HFFc6 (cell line): ENCODE measurements around the gene SPHK1. TPM values are rescaled to one million over a fixed set of nuclear protein-coding genes. Genes with fewer than 3 reads are reported as not detected.

Experiments used
- DNase-seq: peaks from one replicate; pipeline ENCODE4 v3.0.0-alpha.2; 2018
- H3K27ac Mint-ChIP-seq: 2 replicates; pipeline ENCODE4 v1.8.0; 2020; ENCODE audit warnings: mild to moderate bottlenecking, mixed read lengths
- H3K27me3 Mint-ChIP-seq: 2 replicates; pipeline ENCODE4 v1.8.0; 2021; ENCODE audit warnings: mild to moderate bottlenecking, moderate library complexity, mixed read lengths; ENCODE audit not compliant: insufficient read depth
- H3K36me3 Mint-ChIP-seq: 2 replicates; pipeline ENCODE4 v1.8.0; 2021; ENCODE audit warnings: low read depth, mixed read lengths
- H3K4me1 Mint-ChIP-seq: 2 replicates; pipeline ENCODE4 v1.8.0; 2020; ENCODE audit warnings: low read depth, mixed read lengths
- H3K4me3 Mint-ChIP-seq: 2 replicates; pipeline ENCODE4 v1.8.0; 2020; ENCODE audit warnings: mild to moderate bottlenecking, moderate library complexity, mixed read lengths
- H3K9me3 Mint-ChIP-seq: 2 replicates; pipeline ENCODE4 v1.8.0; 2020; ENCODE audit warnings: mild to moderate bottlenecking, mixed read lengths
- total RNA-seq, 6 experiments: library from RNA; stranded (reverse); fragmentation: NEBNext Ultra II Directional; extraction: Animal tissue kit (Norgen Biotek cat#: 25700); gene quantifications; 2 replicates in 1 of 6; 3 replicates in 5 of 6; pipeline ENCODE4 v1.2.3, GENCODE V29; 2021
- TF ChIP-seq, protein P1 (sequence below): fragments of 200-600 bp; sonication (generic); IDR thresholded peaks from 2 replicates; pipeline ENCODE4 v1.5.0; 2021; ENCODE audit warnings: antibody characterized with exemption, mild to moderate bottlenecking

Gene SPHK1
- total RNA-seq, 6 experiments from 2014 or later, result 53.9 to 68.1 (median 55.7) TPM

DNA sequence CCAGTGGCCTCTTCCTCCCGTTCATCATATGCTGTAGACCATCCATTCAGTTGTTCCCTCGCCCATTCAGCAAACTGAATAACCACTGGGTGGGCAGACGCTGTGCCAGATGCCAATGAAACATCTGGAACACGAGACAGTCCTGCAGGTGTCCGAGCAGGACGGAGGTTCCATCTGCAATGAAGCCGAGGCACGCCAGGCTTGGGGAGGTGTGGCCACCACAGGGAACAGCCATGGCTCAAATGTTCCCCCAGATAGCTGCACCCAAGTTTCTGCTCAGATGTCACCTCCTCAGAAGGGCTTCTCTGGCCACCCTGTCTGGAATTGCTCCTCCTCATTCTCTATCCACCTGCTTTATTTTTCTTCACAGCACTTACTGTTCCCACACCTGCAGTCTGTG is 38.0 kb downstream of the SPHK1 start:
- Mint-ChIP-seq H3K27me3 (no peaks in the 10 kb centered on the region; the same call in none of the 2 replicates), H3K27ac (no peak overlapping the region), H3K4me1 (peaks cover 27% of the 10 kb centered on the region), H3K4me3 (no peak overlapping the region), H3K36me3 (peaks cover 11% of the 10 kb centered on the region; the same call in 1 of the 2 replicates), H3K9me3 (no peaks in the 10 kb centered on the region)
- no peak for DNase-seq
- TF ChIP-seq, protein P1, sequence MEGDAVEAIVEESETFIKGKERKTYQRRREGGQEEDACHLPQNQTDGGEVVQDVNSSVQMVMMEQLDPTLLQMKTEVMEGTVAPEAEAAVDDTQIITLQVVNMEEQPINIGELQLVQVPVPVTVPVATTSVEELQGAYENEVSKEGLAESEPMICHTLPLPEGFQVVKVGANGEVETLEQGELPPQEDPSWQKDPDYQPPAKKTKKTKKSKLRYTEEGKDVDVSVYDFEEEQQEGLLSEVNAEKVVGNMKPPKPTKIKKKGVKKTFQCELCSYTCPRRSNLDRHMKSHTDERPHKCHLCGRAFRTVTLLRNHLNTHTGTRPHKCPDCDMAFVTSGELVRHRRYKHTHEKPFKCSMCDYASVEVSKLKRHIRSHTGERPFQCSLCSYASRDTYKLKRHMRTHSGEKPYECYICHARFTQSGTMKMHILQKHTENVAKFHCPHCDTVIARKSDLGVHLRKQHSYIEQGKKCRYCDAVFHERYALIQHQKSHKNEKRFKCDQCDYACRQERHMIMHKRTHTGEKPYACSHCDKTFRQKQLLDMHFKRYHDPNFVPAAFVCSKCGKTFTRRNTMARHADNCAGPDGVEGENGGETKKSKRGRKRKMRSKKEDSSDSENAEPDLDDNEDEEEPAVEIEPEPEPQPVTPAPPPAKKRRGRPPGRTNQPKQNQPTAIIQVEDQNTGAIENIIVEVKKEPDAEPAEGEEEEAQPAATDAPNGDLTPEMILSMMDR, result no peak

DNA sequence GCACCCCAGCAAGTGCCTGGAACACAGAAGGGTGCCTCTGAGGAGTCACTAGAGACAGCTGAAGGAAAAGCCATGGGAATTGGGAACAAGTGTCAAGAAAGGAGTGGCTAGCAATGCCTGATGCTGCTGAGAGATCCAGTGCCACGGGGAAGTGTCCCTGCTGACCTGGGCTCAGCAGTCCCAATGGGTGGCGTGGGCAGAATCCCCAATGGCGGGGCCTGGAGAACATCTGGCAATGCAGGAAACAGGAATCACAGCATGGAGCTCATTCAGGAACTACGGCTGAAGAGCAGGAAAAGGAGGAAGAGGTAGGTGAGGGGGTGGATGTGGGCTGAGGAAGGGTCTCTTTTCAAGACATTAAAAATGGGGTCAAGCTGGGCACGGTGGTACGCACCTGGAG is 38.5 kb downstream of the SPHK1 start:
- TF ChIP-seq, protein P1, result no peak
- H3K9me3 Mint-ChIP-seq, result no peaks in the 10 kb centered on the region
- peaks cover 27% of the 10 kb centered on the region for H3K4me1 Mint-ChIP-seq
- H3K4me3 Mint-ChIP-seq, result no peak overlapping the region
- H3K36me3 Mint-ChIP-seq, result peaks cover 11% of the 10 kb centered on the region; the same call in 1 of the 2 replicates
- H3K27me3 Mint-ChIP-seq, result no peaks in the 10 kb centered on the region; the same call in none of the 2 replicates
- DNase-seq, result no peak
- no peak overlapping the region for H3K27ac Mint-ChIP-seq

DNA sequence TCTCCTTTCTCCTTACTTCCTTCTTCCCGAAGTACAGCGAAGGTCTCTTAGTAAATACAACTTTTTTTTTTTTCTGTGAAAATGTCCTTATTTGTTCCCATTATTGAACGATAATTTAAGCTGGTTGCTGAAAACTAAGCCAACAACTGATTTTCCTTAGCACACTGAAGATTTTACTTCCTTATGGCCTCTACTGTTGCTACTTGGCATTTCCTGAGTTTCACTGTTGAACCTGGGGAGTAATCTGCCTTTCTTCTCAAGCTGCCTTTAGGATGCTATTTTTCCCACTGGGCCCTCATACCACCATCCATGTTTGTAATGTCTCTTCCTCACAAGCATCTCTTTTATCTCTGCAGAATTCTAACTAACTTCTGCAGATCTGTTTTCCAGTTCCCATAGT is 42.4 kb downstream of the SPHK1 start:
- Mint-ChIP-seq H3K4me3 (no peak overlapping the region), H3K27ac (no peak overlapping the region), H3K36me3 (peaks cover 11% of the 10 kb centered on the region; the same call in 1 of the 2 replicates), H3K27me3 (peaks cover 2% of the 10 kb centered on the region), H3K4me1 (peaks cover 33% of the 10 kb centered on the region), H3K9me3 (no peaks in the 10 kb centered on the region)
- TF ChIP-seq, protein P1, result no peak
- DNase-seq, result no peak

DNA sequence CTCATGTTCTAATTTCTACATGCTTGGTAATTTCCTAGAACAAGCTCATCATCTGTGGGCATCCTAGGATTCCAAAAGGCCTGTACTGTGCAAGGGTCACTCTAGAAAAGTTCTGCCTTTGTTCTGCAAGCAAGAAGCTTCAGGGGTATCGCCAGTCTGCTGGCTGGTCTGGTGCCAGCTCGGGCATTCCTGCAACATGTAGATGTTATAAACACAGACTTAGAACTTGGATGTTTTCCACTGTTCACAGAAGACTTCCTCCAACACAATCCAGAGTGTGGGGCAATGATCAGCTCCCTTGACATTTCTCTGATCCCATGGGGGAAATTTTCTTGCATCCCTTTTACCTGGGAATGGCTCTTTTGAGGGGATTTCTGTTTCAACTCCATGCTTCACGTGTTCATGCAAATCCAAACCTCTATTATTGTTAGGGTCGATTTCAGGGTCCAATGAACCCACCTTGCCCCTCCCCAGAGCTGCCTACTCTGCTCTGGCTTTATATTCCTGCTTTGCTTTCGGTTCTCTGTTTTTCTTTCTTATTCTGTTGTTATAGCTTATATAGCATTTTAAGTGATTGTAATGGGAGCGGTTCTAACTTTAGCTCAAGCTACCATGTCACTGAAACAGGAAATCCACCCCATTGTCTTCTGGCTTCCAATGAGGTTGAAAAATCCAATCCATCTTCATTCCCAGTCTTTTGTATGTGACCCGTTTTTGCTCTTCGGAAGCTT is 43.3 kb downstream of the SPHK1 start:
- Mint-ChIP-seq H3K4me3 (no peak overlapping the region), H3K27me3 (peaks cover 2% of the 10 kb centered on the region), H3K36me3 (peaks cover 3% of the 10 kb centered on the region; the same call in 1 of the 2 replicates), H3K27ac (peak overlapping the region; percentile 12), H3K9me3 (no peaks in the 10 kb centered on the region), H3K4me1 (peaks cover 38% of the 10 kb centered on the region)
- DNase-seq, result peak; percentile 29
- TF ChIP-seq, protein P1, result no peak

DNA sequence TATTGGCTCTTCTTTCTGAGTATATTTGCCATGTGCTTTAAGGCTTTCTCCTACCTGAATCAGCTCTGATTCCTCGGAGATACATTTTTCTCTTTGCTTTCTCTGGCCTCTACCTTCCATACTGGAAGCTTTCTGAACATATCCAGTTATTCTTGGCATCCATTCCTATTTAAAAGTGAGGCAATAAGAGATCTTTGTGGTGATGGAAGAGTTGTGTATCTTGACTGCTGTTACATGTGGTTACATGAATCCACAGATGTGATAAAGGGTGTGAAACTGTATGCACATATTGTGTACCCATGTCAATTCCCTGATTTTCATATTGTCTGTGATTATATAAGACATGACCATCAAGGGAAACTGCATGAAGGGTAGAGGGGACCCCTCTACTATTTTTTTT is 44.1 kb downstream of the SPHK1 start:
- Mint-ChIP-seq H3K4me1 (peaks cover 45% of the 10 kb centered on the region), H3K36me3 (no peaks in the 10 kb centered on the region), H3K27ac (no peak overlapping the region; the same call in 1 of the 2 replicates), H3K4me3 (no peak overlapping the region), H3K27me3 (peaks cover 2% of the 10 kb centered on the region), H3K9me3 (no peaks in the 10 kb centered on the region)
- TF ChIP-seq, protein P1, result no peak
- DNase-seq, result no peak
